GM18909 (cell line): ENCODE data around the gene OSBPL5.
A peak's percentile ranks its signal among the peaks of the same experiment; 100 is the strongest.

Source experiments
- ATAC-seq: cut with Tn5 transposase; IDR thresholded peaks from one replicate; pipeline ENCODE4 v1.9.1; 2021; ENCODE audit warnings: mild to moderate bottlenecking; ENCODE audit not compliant: unreplicated experiment, poor library complexity

The OSBPL5 gene

DNA sequence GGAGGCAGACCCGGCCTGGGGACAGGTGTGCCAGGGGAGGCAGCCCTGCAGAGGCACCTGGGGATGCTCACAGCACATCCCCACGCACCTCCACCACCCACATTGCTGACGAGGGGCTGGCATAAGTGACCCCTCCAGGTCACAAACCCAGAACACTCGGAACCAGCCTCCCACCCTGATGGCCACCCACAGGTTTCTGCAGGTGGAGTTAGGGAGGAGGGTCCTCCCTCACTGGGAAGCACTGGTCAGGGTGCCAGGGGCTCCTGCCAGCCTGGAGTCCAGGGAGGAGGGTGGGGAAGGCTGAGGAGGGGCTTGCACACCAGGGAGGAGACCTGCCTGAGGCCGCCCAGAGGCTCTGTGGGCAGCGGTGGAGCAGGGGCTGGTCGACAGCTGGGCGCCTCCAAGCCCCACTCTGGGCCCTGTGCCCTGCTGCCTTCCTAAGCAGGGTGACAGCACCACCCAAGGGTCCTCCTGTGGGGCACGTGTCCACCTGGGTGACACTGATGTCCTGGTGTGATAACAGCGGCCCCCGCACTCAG, 56.9 kb downstream of the OSBPL5 start:
- ATAC-seq: no peak

DNA sequence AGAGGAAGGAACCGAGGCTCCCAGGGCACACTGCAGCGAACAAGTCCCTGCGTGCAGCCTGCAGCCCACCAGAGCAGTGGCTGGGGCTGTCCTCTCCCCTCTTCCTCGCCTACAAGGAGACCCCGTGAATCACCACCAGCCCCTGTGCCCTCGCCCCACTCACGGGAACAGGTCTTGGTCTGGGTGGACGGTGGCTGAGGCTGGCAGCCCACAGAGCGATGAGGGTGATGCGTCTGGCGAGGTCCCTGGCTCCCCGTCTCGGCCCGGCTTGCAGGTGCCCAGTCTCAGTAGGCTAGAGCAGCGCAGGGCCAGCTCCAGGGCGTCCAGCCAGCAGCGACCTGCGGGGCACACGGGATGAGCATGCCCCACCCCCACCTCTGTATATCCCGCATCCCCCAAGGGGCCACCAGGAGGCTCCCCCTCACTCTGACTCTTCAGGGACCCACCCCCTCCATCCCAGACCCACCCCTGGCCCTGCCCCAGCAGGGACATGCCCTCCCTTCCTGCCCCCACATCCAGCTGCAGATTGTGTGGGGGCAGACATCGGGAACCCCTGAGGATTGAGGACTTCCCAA, 57.4 kb downstream of the OSBPL5 start:
- ATAC-seq: no peak

DNA sequence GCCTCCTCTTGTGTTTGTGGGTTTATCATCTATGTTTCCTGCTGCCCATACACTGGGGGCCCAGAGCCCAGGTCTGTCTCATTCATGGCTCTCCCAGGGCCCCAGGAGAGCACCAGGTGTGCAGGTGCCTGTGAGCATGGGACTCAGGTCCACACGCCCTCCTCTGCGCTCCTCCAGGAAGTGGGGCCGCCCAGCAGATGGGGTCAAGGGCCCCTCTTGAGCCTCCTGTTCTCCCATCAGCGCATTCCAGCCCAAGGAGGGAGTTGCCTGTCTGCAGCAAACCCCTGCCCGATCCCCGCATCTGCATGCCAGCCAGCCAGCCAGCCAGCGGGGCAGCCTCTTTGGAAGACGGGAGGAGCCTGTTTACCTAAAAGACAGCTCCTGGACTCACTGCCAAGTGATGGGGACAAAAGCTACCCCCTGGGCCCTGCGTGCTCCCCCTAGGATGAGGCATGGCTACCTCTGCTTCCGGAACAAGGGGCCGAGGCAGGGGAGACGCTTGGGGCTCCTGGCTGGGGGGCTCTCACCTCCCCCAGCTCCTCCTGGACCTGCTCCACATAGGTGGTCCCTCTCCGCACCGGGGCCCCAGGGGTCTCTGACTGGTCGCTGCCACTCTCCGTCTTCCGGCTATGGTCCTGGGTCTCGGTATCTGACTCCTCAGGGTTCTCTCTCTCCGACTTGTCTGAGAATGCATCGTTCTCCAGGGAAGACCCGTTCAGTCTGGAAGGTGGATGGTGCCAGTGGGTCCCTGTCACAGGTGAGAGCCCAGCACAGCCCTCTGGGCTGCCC, 58.2 kb downstream of the OSBPL5 start:
- ATAC-seq: no peak

DNA sequence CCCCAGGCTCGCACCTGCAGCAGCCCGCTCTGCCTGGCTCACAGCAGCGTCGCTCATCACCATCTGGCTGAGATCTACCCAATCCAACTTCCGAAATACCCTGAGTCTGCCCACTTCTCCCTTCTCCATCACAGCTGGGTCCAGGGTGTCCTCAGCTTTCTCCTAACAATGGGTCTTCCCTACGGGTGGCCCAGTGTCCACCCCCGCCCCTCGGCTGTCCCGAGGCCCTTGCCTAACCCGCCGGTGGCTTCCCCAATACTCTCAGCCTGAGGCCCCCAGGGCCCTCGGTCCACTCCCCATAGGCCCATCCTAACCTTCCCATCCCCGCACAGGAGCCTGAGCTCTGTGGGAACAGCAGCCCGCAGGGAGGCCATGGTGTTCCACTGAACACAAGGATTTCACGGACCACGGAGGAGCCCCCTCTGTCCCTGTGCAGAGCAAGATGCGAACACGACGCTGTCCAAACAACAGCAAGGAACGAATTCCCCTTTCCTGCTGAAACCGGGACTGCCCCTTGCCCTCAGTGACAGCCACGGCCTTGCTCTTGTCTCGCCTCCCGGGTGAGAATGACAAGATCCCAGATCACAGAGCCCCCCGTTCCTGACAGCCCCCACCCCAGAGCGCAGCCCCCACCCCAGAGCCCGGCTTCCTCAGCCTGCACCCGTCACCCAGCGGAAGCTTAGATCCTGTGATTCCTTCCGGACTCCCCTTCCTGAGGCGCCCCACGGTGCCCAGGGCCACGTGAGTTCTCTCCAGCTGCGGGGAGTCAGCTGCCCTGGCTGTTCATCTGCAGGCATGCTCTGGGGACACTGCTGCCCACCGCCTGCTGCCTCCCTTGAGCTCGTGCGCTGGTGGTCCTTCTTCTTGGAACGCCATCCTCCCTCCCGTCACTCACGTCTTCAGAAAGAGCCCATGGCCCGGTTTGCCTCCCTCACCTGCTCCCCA, 59.0 kb downstream of the OSBPL5 start:
- no peak for ATAC-seq

DNA sequence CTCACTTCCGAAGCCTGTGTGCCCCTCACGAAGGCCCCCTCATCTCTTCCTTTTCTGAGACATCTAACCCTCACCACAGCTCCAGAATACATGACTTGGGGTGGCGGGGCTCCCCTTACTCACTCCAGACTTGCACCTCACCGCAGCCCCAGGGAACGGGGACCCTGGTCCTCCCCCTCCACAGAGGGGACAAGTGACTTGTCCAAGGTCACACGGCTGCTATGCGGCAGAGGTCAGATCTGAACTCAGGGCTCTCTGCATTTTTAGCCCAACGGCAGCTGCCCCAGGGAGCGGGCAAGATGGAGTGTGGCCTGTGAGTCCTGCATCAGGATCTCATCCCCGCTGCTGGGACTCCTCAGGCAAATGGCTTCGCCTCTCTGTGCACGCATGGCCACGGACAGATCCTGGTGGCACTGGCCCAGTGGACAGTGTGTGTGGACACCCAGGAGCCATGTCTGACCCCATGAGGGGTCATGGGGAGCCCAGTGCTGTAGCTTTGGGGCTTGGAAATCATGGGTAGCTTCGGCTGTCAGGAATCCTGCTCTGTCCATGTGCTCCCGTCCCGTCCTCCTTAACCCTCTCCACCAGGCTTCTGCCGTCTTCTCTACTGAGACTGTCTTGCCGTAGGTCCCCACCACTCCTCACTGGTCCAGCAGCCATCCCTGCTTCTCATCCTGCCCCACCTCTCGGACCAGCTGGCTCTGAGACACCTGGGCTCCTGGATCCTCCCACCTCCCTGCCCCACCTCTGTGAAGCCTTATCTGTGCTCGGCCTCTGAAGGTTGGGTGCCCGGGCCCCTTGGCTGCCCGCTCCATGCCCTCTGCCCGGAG, 59.9 kb downstream of the OSBPL5 start:
- ATAC-seq: no peak

DNA sequence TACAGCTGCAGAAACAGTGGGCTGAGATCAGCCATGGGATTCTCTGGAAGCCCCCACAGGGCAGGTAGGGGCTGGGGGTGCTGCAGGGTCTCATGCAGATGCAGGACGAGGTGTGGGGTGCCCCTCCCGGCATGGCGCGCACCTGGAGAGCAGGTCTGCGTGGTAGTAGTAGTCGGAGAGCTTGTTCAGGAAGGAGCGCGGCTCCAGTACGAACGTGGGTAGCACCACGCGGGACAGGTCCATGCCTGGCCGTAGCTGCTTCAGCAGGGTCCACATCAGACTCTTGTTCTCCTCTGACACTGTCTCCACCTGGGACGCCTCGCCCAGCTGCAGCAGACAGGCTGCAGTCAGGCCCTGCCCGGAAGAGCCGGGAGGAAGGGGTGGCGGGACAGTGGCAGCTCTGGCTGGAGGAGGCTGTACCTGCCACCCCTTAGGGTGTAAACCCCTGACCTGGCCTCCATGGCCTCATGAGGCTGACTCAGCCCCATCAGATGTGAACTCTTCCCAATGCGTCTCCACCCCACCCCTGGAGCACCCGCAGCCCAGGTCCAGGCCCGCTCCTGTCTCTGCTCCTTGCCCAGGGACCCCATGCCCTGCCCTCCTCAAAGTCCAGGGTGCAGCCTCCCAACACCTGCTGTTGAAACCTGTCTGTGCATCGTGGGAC, 60.9 kb downstream of the OSBPL5 start:
- ATAC-seq: no peak

DNA sequence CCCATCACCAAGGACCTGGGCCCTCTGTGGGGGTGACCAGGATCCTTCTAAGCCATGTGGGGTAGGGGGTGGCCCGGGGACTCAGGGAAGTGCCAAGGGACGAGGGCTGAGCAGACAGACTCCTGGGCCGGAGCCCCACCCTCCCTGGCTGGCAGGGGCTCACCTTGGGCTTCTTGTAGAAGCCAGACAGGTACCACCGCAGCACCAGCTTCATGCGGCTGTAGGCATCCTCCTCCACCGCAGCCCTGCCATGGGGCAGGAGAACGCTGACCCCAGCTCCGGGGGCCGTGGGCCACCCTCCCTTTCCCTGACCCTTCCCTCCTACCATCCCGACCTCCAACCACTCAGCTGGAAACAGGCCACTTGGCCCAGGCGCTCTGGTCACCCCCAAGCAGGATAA, 62.0 kb downstream of the OSBPL5 start:
- ATAC-seq: no peak

DNA sequence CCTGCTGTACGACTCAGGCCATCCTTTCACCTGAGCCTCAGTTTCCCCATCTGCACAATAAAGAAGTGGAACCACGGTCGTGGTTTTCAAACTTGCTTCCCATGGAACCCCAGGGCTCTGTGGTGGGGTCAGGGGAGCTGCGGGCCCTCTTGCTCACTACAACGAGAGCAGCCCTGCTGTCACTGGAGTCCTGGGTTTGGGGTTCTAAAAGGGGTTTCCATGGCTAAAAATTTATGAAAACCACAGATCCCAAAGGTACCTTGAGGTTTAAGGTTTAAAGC, 62.5 kb downstream of the OSBPL5 start:
- ATAC-seq: no peak

DNA sequence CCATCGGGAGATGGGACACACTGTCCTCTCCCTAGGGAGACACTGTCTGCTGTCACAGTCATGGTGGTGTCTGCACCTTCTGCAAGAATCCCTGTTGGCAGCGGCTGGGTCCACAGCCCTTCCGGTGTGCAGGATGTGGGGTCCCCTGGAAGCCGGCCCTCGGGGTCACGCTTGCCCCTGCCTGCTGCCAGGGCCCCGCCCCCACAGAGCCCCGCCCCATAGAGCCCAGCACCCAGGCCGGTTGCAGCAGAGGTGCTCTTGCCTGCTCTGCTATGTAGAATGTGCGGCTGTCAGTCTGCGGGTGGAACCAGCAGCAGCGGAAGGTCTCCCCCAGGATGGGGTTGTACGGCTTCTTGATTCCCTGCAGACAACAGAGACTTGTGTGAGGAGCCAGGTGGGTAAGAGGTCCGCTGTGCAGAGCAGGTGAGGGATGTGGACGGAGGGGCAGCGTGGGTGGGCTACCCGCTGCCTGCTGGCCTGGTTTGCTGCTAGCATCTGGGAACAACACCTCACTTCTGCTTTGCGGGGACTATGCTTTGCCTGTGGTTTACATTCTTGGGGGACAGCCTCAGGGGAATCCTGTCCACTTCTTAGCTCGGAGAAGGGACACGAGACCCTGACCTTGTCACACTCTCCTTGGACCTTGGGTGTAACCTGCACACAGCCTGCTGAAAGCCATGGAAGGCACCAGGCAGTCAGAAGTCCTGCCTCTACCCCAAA, 63.0 kb downstream of the OSBPL5 start:
- no peak for ATAC-seq

DNA sequence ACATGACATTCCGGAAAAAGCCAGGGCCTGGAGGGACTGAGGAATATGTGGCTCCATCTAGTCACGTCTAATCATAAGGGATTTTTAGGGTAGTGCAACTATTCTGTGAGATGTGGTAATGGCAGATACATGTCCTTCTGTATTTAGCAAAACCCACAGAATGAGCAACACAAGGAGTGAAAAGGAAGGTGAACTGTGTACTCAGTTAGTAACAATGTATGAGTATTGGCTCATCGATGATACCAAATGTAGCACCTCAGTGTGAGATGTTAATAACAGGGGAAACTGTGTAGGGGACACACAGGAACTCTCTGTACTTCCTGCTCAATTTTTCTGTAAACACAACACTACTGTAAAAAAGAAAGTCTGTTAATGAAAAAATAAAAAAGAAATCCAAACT, 65.9 kb downstream of the OSBPL5 start:
- no peak for ATAC-seq

DNA sequence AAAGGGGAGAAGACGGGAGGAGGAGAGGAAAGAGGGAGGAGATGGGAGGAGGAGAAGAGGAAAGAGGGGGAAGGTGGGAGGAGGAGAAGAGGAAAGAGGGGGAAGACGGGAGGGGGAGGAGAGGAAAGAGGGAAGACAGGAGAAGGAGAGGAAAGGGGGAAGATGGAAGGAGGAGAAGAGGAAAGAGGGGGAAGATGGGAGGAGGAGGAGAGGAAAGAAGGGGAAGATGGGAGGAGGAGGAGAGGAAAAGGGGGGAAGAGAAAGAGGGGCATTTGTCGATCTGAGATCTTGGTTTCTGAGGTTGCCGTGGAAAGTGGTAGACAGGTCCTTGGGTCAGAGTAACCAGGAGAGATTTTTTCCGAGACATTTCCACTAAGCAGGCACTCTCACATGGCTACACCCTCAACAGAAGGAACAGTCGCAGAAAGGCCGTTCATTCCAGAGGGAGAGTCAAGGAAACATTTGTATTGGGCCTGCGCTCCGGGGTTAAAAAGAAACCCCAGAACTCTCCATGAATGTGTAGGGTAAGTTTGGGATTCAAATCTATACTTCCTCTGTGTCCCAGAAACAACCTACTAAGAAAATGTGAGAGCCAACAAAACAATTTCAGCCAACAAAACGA, 68.1 kb downstream of the OSBPL5 start:
- no peak for ATAC-seq

DNA sequence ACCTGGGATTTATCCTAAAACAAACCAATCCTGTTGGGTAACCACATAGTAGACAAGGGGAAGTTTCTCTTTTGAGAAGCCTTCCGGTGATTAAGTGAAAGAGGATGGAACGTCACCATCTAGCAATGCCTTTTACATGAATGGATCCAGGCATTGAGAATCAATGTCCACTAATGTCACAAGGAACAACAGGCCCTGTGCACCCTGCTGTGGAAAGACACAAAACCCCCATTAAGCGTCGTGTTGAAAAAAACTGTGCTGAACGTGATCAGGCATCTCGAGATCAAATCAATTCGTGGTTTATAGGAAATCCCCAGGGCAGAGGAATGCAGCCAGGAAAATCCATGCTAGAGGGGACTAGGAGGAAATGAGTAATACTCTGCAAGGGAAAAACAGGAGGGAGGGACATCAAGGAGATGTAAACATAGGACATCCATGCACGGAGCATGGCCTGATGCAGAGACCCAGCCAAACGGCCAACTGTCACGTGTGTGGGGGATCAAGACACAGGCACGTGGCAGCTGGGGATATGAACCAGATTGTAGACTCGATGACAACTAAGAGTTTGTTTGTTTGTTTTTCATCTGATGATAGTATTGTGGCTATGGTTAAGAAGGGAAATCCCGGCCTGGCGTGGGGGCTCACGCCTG, 69.3 kb downstream of the OSBPL5 start:
- ATAC-seq: no peak

DNA sequence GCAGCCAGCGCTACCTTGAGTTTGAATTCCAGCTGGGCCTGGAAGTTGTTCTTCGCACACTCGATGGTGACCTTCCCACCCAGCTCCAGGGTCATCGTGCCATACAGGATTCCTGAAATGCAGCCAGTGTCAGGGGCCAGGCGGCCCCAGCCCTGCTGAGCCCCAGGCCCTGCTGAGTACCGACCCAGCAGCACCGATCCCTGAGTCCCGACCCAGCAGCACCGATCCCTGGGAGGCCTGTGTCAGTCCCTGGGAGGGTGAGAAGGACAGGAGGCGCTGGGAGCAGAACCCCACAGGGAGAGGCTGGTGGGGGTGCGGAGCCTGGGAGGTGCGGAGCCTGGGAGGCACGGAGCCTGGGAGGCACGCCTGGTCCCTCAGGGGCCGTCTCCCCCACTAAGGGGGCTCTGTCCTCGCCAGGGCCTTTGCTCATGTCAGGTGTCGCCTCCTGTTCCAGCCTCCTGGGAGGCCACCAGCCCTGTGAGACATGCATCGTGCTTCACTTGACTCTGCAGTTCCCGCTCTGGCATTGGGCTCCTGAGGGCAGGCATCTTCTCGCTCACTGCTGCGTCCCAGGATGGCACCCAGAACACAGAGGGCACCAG, 70.8 kb downstream of the OSBPL5 start:
- no peak for ATAC-seq

DNA sequence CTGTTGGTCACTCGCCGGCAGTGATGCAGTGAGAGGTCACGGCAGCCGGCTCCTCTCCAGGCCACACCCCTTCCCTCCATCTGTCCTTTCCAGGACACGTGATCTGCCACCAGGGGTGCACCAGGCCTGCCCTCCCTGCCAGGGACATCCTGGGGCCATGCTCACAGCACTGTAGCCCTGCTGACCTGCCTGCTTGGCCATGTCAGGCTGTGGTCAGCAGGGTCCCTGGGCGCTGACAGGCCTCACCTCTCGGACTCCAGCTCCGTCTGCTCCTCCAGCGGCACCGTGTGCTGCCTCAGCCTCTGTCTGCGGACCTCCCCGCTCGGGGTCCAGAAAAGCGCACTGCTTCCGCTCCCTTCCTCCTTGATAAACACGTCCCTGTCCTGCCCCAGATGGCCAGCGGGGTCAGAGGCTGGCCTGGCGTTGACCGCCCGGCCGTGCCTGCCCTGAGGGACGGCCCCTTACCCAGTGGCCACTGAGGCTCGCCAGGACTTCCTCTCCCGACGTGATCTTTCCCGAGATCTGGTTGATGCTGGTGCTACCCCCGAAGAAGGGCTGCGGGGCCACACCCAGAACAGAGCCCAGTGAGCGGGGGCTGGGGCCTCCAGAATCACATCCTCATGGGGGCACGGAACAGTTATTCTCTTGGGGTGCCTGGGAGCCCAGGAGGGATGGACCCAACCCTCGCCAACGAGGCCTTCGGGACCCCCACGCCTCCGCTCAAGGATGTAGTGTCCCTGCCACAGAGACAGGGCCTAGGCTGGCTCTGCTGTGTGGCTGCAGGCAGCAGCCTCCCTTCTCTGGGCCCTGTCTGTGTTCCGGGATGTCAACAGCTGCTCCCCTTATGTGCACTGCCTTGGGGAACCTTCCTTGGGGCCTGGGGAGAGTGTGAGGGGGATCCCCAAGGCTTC, 71.6 kb downstream of the OSBPL5 start:
- no peak for ATAC-seq

DNA sequence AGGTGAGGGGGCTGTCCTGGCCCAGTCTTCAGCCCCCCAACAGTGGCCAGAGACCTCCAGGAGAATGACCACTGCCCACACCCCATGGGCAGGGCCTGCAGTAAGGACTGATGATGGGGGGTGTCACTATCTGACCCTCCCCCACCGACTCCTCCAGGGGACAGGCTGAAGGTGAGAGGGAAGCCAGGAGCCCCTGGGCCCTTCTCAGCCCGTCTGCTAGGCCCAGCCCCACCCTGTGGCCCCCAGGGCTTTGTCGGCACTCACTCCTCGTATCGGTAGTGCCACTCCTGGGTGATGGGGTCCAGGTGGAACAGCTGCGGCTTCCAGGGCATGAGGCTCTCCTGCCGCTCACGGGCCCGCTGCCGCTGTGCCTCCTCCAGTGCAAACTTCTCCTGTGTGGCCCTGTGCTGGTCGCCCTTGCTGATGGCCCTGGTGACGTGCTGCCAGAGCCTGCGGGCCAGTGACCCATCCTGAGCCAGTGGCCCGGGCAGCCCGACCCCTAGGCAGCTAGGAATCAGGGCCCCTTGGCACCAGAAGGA, 72.4 kb downstream of the OSBPL5 start:
- no peak for ATAC-seq

DNA sequence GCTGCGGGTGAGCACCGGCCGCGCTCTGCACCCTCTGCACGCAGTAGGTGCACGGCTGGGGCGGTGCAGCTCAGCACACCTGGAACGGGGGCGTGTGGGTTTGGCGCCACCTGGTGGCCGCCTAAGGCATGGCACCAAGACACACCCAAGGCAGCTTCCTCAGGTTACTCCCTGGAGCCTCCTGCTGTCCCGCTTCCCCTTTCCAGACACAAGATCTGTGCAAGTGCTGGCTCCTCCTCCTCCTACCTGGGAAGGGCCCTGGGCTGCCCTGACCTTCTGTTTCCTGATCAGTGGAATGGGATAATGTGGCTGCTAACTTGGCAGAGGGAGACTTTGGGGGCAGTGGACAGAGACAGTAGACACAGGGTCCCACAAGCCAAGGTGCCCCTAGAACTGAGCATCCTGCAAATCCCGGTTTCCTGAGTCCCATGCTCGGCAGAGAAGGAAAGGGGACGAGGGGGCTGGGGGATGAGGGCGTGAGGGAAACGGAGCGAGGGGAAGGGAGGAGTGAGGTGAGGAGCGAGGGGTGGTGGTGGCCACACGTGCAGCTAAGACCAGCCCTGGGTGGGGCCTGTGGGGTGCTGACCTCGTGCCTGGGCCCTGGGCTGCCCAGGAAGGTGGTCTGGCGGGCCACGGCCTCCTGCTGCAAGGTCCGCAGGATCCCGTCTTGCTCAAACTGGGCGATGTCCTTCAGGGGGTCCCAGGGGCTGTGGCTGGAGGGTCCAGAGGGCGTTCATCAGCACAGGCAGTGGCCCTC, 73.1 kb downstream of the OSBPL5 start:
- peak; percentile 71 for ATAC-seq
